Calu3 (cell line): ENCODE measurements around the gene CATSPERZ. TPM values are rescaled to one million over a fixed set of nuclear protein-coding genes. Genes with fewer than 3 reads are reported as not detected.
"Not testable (repeated sequence)": the region's sequence is repeated elsewhere in the genome, so short reads cannot be mapped to it uniquely, and the experiment has no call there.

ENCODE experiments used
- BruUV-seq: library from RNA; stranded (reverse); fragments of 400-500 nt; replicated peaks from 2 replicates; lab custom pipeline; 2021; lab: Mats Ljungman, UMichigan
- CTCF ChIA-PET: fragments of 300-600 bp; sonication (Branson Sonifier 250); formaldehyde crosslinking; loops from one replicate; lab custom pipeline; 2022; ENCODE audit warnings: antibody characterized with exemption; lab: Charles Lee
- DNase-seq: peaks from one replicate; pipeline ENCODE4 v3.0.0; 2022
- H3K27ac Mint-ChIP-seq: one replicate; pipeline ENCODE4 v1.8.0; 2022; ENCODE audit warnings: mixed read lengths; ENCODE audit not compliant: unreplicated experiment
- H3K27me3 Mint-ChIP-seq: one replicate; pipeline ENCODE4 v1.8.0; 2022; ENCODE audit warnings: mixed read lengths; ENCODE audit not compliant: unreplicated experiment
- H3K36me3 Mint-ChIP-seq: one replicate; pipeline ENCODE4 v1.8.0; 2022; ENCODE audit warnings: mild to moderate bottlenecking, moderate library complexity, mixed read lengths; ENCODE audit not compliant: insufficient read depth, unreplicated experiment
- H3K4me1 Mint-ChIP-seq: one replicate; pipeline ENCODE4 v1.8.0; 2022; ENCODE audit warnings: mild to moderate bottlenecking, low read depth, mixed read lengths; ENCODE audit not compliant: unreplicated experiment
- H3K4me3 Mint-ChIP-seq: one replicate; pipeline ENCODE4 v1.8.0; 2022; ENCODE audit warnings: mild to moderate bottlenecking, low read depth, moderate library complexity, mixed read lengths; ENCODE audit not compliant: unreplicated experiment
- H3K9me3 Mint-ChIP-seq: one replicate; pipeline ENCODE4 v1.8.0; 2022; ENCODE audit warnings: low read depth, mixed read lengths; ENCODE audit not compliant: unreplicated experiment
- intact Hi-C: fragments of 100-400 bp; cut with micrococcal nuclease; formaldehyde crosslinking; loops from one replicate; pipeline ENCODE4 v1.10.0; 2022; ENCODE audit not compliant: unreplicated experiment
- total RNA-seq: library from RNA; stranded (reverse); gene quantifications from 2 replicates; pipeline ENCODE4 v1.2.3, GENCODE V29; 2022
- TF ChIP-seq, protein P1 (sequence below): fragments of 200-600 bp; IDR thresholded peaks from one replicate; pipeline ENCODE4 v1.8.0; 2022; ENCODE audit warnings: antibody characterized with exemption; ENCODE audit not compliant: unreplicated experiment

The CATSPERZ gene
- total RNA-seq, 1 experiment from 2014 or later, result 0.85 TPM

DNA sequence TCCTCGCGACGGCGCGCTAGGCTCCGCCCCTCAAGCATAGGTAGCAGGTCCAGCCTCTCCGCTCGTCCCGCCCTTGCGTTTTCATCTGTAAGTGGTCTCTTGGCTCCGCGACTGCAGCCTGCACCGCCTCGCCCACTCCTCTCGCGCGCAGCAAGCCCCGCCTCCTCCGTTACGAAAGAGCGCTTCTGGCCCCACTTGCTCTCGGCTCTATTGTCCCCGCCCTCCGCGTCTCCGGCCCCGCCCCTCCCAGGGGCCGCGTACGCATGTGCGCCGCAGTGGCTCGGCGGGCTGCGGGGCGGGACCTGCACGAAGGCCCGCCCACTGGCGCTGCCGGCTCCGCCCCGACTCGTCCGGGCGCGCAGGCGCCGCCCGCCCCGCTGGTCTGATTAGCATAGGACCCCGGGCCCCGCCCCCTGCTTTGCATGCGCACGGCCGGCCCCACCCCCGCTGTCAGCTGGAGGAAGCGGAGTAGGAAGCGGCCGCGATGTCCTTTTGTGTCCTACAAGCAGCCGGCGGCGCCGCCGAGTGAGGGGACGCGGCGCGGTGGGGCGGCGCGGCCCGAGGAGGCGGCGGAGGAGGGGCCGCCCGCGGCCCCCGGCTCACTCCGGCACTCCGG, 5.0 kb downstream of the CATSPERZ start, which contains the start of gene ESRRA:
TSS of gene ESRRA (plus strand) at position 450 of the 616 bp plus-strand sequence. CDS start 1,656 bp downstream, outside the sequence.
- CTCF ChIA-PET, result interaction anchor here (0.6 to 3.7 kb wide), 10 partner anchors 12 to 348 kb away, joined by 3 to 25 read pairs (median 6); partner anchors contain the start of genes BAD, GPR137, PRDX5 and TRMT112
- peak within 1 kb of the TSS; percentile 100 for H3K4me3 Mint-ChIP-seq
- intact Hi-C loops, result loop anchor here (2.0 to 10.0 kb wide), 2 partner anchors 34 to 60 kb away; partner anchors contain the start of genes FKBP2 and PPP1R14B
- H3K9me3 Mint-ChIP-seq, result no peaks in the 10 kb centered on the region
- TF ChIP-seq, protein P1, sequence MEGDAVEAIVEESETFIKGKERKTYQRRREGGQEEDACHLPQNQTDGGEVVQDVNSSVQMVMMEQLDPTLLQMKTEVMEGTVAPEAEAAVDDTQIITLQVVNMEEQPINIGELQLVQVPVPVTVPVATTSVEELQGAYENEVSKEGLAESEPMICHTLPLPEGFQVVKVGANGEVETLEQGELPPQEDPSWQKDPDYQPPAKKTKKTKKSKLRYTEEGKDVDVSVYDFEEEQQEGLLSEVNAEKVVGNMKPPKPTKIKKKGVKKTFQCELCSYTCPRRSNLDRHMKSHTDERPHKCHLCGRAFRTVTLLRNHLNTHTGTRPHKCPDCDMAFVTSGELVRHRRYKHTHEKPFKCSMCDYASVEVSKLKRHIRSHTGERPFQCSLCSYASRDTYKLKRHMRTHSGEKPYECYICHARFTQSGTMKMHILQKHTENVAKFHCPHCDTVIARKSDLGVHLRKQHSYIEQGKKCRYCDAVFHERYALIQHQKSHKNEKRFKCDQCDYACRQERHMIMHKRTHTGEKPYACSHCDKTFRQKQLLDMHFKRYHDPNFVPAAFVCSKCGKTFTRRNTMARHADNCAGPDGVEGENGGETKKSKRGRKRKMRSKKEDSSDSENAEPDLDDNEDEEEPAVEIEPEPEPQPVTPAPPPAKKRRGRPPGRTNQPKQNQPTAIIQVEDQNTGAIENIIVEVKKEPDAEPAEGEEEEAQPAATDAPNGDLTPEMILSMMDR, result no peak
- DNase-seq, result peak; percentile 99
- no TSS peak for BruUV-seq
- H3K27ac Mint-ChIP-seq, result peak within 1 kb of the TSS; percentile 92
- peaks cover 9% of the 10 kb centered on the region for H3K27me3 Mint-ChIP-seq
- H3K4me1 Mint-ChIP-seq, result peaks cover 24% of the 10 kb centered on the region
- H3K36me3 Mint-ChIP-seq, result peaks cover 47% of the 10 kb centered on the region

DNA sequence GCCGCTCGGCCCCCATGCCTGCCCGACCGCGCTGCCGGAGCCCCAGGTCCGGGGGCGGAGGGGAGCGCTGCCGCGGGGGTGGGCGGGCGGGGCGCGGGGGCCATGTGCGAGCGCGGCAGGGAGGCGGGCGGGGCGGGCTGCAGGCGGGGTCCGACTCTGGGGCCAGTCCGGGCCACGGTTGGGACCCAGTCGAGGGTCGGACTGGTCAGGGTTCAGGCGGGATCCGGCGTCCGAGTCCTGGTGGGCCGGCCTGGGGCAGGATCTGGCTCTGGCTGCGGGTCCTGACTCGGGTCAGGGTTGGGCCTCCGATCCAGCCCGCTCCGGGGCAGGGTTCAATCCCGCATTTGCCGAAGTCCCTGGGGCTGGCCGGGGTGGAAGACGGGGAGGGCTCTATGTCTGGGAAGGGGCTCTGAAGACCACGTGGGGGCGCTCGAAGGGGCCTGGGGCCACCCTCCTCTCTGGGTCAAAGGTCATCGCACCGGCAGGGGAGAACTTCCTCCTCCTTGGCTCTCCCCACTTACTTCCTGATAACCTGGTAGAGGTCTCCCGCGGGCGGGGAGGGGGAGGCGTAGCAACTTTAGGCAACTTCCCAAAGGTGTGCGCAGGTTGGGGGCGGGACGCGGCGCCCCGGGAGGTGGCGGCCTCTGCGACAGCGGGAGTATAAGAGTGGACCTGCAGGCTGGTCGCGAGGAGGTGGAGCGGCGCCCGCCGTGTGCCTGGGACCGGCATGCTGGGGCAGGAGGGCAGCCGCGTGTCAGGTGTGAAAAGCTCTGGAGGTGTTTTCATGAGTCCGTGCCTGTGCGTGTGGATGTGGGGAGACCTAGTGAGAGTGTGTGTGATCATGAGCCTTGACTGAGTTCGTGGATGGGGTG, 5.8 kb downstream of the CATSPERZ start:
- peak overlapping the region; percentile 92 for H3K27ac Mint-ChIP-seq
- H3K4me3 Mint-ChIP-seq, result peak overlapping the region; percentile 100
- peak; percentile 86 for DNase-seq
- CTCF ChIA-PET, result interaction anchor here (0.6 to 3.7 kb wide), 7 partner anchors 11 to 347 kb away, joined by 3 to 25 read pairs (median 3); partner anchors contain the start of genes PRDX5 and TRMT112
- TF ChIP-seq, protein P1, result no peak
- peaks cover 17% of the 10 kb centered on the region for H3K4me1 Mint-ChIP-seq
- intact Hi-C loops, result loop anchor here (2.0 to 10.0 kb wide), 2 partner anchors 35 to 61 kb away; partner anchors contain the start of genes FKBP2 and PPP1R14B
- peaks cover 44% of the 10 kb centered on the region for H3K36me3 Mint-ChIP-seq
- H3K9me3 Mint-ChIP-seq, result no peaks in the 10 kb centered on the region
- H3K27me3 Mint-ChIP-seq, result peaks cover 2% of the 10 kb centered on the region
- BruUV-seq, result no TSS peak

DNA sequence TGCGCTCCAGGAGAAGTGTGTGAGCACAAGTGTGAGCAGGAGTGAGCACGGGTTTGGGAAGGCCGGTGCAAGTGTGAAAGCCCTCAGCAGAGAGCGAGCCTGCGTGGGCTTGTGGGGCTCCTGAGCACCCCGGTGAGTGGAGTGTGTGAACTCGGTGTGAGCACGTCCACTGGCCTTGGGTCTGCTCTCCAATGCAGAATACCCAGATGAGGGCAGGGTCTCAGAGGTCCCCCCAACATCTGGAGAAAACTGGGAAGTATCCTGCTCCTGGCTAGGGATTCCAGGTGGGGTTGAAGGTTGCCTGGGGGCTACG, 6.4 kb downstream of the CATSPERZ start:
- no peak for DNase-seq
- H3K27ac Mint-ChIP-seq, result peak overlapping the region; percentile 92
- BruUV-seq, result TSS peak; percentile 42
- intact Hi-C loops, result loop anchor here (10.0 kb wide), 1 partner anchor 62 kb away; the partner anchor contains the start of genes FKBP2 and PPP1R14B
- H3K9me3 Mint-ChIP-seq, result no peaks in the 10 kb centered on the region
- CTCF ChIA-PET, result interaction anchor here (0.9 to 3.7 kb wide), 3 partner anchors 35 to 51 kb away, joined by 3 to 25 read pairs (median 3); no protein-coding TSS in a partner anchor
- TF ChIP-seq, protein P1, result no peak
- H3K36me3 Mint-ChIP-seq, result peaks cover 44% of the 10 kb centered on the region
- H3K4me1 Mint-ChIP-seq, result peaks cover 16% of the 10 kb centered on the region
- H3K27me3 Mint-ChIP-seq, result no peaks in the 10 kb centered on the region
- H3K4me3 Mint-ChIP-seq, result peak overlapping the region; percentile 100

DNA sequence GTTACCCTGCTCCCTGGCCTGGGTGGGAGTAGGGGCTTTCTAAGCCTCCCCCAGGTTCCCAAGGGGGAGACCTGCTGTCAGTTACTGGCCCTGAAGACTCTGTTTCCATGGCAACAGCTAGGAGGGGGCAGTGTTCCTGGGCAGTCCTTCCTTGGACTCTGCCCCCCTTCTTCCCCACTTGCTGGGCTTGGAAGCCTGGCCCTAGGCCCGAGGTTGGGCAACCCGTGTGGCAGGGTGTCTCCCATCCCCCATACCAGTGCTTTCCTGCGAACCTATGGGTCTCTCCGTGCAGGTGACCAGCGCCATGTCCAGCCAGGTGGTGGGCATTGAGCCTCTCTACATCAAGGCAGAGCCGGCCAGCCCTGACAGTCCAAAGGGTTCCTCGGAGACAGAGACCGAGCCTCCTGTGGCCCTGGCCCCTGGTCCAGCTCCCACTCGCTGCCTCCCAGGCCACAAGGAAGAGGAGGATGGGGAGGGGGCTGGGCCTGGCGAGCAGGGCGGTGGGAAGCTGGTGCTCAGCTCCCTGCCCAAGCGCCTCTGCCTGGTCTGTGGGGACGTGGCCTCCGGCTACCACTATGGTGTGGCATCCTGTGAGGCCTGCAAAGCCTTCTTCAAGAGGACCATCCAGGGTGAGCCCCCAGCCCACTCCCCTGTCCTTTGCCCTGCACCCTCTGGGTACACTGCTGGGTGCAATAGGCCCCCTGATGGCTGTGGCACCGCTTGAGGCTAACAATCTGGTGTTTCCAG, 6.9 kb downstream of the CATSPERZ start:
- H3K36me3 Mint-ChIP-seq, result peaks cover 44% of the 10 kb centered on the region
- CTCF ChIA-PET, result interaction anchor here (0.9 to 3.7 kb wide), 3 partner anchors 35 to 50 kb away, joined by 3 to 25 read pairs (median 3); no protein-coding TSS in a partner anchor
- peak overlapping the region; percentile 100 for H3K4me3 Mint-ChIP-seq
- TF ChIP-seq, protein P1, result no peak
- peak; percentile 34 for DNase-seq
- intact Hi-C loops, result loop anchor here (10.0 kb wide), 1 partner anchor 62 kb away; the partner anchor contains the start of genes FKBP2 and PPP1R14B
- peaks cover 16% of the 10 kb centered on the region for H3K4me1 Mint-ChIP-seq
- H3K9me3 Mint-ChIP-seq, result no peaks in the 10 kb centered on the region
- H3K27me3 Mint-ChIP-seq, result no peaks in the 10 kb centered on the region
- H3K27ac Mint-ChIP-seq, result no peak overlapping the region
- no TSS peak for BruUV-seq

DNA sequence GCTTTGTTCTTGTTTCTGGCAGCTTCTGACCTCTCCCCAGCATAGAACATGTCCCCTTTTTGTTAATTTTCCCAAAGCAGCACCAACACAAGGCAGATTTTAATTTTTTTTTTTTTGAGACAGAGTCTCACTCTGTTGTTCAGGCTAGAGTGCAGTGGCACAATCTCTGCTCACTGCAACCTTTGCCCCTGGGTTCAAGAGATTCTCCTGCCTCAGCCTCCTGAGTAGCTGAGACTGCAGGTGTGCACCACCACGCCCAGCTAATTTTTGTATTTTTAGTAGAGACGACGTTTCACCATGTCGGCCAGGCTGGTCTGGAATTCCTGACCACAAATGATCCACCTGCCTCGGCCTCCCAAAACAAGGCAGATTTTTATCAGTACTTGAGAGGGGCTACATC, 7.6 kb downstream of the CATSPERZ start:
- CTCF ChIA-PET, H3K27me3 Mint-ChIP-seq, H3K9me3 Mint-ChIP-seq, H3K27ac Mint-ChIP-seq, DNase-seq, BruUV-seq: not testable (repeated sequence)
- H3K36me3 Mint-ChIP-seq, result peaks cover 50% of the 10 kb centered on the region
- H3K4me1 Mint-ChIP-seq, result peaks cover 21% of the 10 kb centered on the region
- intact Hi-C loops, result loop anchor here (10.0 kb wide), 1 partner anchor 63 kb away; the partner anchor contains the start of genes FKBP2 and PPP1R14B
- H3K4me3 Mint-ChIP-seq, result peak overlapping the region; percentile 100
